ENCODE results near the gene ABCC11.

GRCh38 chr16:48187779-48188178, 59.6 kb downstream of the ABCC11 start:
- TF ChIP-seq CTCF (conservative IDR thresholded peaks at IDR 0.05 in 1 of 2, IDR thresholded peaks at IDR 0.05 in 1 of 2; ENCODE audit: extremely low read depth in 1 of 2, insufficient read depth in 1 of 2, low read depth in 1 of 2, low read length in 2 of 2) (no peak), EZH2 (IDR thresholded peaks at IDR 0.05; ENCODE audit: borderline replicate concordance, low read length) (no peak)
